ENCODE data around the gene SLAIN2.
"Not testable (repeated sequence)": the region's sequence is repeated elsewhere in the genome, so short reads cannot be mapped to it uniquely, and the experiment has no call there.

SLAIN2 gene

DNA sequence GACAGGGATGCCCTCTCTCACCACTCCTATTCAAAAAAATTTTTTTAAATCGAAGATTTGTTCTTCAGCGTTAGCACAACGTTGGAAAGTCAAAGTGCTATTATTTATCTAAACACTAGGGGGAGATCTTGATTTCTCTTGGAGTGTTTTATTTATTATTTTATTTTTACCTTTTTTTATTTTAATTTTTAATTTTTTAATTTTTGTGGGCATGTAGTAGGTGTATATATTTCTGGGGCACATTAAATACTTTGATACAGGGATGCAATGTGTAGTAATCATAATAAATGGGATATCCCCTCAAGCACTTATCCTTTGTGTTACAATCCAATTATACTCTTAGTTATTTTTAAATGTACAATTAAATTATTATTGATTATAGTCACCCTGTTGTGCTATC is 104.4 kb downstream of the SLAIN2 start:
- no peak for DNase-seq

DNA sequence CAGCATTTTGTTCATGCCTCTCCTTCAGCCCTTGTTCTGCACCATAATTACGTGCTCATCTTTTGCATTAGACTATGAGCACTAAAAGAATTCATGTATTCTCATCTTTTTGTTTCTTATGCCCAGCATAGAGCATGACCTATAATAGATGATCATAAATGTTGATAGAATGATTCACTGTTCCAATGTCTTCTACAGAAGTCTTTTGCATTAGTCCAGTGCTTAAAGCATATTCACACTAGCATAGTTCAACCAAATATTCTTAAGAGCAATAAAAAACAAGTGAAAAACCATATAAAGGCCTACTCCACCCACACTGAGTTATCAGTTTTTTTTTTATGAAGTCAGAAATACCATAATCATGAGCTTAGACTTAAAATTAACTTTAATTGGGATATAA is 105.3 kb downstream of the SLAIN2 start:
- no peak for DNase-seq

DNA sequence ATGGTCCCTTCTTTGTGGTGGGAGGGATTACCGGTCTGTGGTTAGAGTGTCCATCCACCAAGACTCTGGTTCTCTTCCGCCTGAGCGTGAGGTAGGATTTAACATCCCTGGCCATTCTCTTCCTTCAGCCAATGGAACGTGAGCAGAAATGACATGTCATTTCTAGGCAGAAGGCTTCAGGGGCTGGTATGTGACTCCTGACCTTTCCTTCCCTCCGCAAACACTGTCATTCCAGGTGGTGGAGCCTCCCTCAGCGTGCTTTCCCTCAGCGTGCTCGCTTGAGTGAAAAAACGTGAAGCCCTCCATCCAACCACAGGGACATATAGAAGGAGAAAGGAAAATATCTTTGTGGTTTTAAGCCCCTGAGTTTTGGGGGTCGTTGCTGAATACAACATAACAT is 107.8 kb downstream of the SLAIN2 start:
- no peak for DNase-seq

DNA sequence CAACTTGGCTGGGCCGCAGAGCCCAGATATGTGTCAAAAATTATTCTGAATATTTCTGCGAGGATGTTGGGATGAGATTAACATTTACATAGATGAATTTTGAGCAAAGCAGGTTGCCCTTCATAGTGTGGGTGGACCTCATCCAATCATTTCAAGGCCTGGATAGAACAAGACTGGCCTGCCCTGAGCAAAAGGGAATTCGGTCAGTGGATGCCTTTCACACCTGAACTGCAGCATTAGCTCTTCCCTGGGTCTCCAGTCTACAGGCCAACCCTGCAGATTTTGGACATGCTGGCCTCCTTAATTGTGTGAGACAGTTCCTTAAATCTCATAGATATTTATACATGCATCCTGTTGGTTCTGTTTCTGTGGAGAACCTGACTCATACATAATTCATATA is 109.4 kb downstream of the SLAIN2 start:
- no peak for DNase-seq

DNA sequence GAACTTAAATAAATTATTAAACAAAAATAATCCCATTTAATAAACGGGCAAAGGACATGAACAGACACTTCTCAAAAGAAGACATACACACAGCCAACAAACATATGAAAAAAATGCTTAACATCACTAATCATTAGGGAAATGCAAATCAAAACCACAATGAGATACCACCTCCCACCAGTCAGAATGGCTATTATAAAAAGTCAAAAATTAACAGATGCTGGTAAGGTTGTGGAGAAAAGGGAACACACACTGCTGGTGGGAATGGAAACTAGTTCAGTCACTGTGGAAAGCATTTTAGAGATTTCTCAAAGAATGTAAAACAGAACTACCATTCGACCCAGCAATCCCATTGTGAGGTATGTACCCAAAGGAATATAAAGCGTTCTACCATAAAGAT is 110.3 kb downstream of the SLAIN2 start:
- DNase-seq = not testable (repeated sequence)

DNA sequence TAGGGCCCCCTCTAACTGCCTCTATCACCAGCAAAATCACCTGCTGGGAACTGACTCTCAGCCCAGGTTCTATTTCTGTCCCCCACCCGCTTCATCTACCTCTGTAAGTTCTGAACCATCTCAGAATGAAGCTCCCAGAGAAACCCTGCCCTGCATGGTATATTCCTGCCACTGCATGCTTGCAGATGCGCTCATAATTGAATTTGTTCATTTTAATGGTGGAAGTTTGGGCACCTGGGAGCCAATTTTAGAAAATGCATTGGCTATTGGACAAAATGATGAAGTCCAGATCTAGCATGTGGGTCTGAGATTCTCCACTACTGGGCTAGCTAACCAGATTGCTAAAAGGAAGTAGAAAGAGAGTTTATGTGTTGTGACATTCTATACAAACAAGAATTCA is 113.3 kb downstream of the SLAIN2 start:
- no peak for DNase-seq

DNA sequence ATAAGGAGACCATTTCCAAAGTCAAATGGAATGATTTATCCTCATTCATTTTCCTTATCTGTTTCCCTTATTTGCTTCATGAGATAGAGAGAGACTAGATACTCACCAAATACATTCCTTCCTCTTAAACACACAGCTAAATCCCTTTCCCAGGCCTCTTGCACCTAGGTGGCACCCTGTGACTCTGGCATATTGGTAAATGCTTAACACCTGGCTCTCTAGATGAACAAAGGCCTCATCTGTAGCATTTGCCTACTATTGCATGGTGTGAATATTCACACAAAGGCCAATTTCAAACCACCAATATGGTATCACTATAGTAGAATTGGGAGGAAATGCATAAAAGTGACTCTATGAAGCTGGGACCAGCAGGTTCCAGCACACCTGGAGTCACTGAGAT is 119.7 kb downstream of the SLAIN2 start:
- no peak for DNase-seq

DNA sequence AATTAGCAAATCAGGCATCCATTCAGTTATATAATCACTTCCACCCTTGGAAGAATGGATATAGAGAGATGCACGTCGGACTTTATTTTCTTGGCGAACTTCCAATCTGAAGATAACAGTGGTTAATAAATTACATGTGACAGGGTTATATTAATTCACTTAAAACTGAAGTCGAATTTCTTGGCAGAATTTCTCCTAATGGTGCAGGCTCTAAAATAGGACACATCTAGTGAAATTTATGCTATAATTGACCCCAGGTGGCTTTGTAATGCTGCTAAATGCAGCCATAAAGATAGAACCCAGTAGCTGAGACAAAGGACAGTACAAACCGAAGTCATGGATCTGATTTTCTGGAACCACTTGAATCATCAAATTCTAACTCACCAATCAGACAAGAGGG is 121.0 kb downstream of the SLAIN2 start:
- no peak for DNase-seq

DNA sequence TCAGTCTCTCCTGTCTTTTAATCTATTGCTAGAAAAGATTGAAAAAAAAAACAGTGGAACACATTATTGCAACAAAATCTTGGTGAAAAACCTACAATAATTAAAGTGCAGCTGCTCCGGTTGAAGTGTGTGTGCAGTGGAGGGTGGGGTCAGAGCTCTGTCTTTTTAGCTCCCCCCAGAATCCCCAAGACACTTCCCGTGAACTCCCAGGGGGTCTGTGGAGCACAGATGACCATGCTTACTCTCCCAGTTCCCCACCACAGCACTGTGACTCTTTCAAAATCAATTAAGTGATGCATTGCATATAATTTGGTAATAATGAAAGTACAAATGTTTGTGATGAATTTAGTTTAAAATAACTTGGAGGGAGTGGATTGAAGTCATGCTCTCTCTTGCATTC is 126.1 kb downstream of the SLAIN2 start:
- no peak for DNase-seq

DNA sequence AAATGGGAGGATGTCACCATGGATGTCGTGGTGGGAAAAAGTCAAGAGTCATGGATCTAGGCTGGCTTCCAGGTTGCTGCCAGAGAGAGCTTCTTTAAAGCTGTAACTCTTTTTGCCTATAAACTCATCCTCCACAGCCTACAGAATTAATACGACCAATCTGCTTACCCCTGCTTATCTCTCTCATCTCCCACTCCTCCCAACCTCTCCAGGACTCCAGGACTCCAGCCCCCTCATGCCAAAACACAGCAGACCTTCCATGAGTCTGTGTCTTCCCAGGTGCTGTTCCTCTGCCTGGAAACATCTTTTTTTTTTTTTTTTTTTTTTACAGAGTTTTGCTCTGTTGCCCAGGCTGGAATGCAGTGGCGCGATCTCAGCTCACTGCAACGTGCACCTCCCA is 126.6 kb downstream of the SLAIN2 start:
- no peak for DNase-seq

DNA sequence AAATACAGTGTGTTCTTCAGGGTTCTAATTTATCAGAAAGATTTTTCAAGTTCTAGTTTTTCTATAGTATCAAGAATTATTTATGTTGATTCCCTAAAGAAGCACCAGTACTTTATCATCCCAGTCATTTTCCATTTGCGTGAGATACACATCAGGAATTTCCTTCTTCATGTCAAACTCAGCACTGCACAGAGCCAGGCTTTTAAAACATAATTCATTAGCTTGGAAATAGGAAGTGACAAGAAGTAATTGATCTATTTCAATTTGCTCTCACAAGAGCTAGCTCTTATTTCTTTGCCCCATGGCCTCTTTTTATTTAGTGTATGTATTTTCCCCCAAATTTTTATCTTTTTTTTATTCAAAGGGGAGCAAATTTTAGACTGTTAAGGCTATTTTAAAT is 128.8 kb downstream of the SLAIN2 start:
- no peak for DNase-seq

DNA sequence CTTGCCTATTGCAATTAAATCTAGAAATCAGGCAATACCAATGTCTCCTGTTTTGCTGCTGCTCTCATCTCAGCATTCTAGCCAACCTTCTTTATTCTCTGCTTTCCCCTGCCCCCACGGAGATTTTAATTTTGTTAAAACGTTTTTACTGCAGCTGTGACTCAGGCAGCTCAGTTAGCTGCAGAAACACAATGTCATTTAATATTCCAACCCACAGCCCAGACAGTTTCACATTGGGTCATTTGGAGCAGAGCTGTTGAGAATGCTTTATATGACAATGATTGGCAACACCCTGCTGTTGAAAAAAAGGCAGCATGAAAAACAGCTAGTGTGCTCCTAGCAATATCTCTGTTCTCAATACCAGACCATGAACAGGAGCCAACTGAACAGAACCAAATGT is 129.2 kb downstream of the SLAIN2 start:
- no peak for DNase-seq

DNA sequence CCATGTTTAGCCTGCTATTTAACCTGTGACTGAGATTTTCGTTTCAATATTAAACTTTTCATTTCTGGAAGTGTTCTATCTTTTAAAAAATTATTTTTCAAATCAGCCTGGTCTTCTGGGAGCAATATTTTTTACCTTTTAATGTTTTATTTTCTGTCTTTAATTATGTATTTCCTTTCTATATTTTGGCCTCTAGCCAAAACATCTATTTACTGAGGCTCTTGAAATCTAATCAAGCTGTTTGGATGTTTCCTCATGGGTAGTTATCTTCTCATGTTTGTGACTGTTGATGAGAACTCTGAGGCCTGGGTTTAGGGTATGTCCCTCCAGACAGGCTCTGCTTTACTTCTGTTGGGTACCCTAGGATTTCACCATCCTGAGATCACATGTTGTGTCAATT is 131.5 kb downstream of the SLAIN2 start:
- DNase-seq = no peak

DNA sequence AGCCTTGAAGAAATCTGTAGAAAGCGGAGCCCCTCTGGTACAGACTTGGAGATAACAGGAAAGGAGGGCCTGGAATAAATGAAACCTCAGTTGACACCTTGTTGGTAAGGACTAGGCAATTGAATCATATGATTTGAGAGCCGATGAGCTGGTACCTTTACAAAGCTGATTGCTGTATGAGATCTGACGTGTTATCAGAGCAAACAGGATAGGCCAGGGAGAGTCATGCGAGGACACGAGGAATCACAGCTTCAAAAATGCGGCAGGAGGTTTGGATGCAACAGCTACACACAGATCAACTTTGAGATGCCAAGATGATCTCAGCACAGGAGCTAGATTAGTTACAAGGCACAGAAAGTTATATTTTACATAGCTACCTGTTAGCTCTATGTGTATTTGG is 134.4 kb downstream of the SLAIN2 start:
- DNase-seq = no peak
